ENCODE results near the gene TTC4. TPM values are rescaled to one million over a fixed set of nuclear protein-coding genes. Genes with fewer than 3 reads are reported as not detected.

The TTC4 gene
- total RNA-seq, 2 donors from 2014 or later: 12.7 to 17.2 TPM

DNA sequence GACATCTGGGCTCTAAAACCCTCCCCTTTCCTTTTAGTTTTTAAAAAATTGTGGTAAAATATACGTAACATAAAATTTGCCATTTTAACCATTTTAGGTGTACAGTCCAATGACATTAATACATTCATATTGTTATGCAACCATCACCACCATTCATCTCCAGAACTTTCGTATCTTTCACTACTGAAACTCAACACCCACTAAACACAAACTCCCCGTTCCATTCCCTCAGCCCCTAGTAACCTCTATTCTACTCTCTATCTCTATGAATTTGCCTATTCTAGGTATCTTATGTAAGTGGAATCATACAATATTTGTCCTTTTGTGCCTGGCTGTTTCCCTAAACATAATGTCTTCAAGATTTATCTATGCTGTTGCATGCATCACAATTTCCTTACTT is 19.4 kb upstream of the TTC4 start:
- Histone ChIP-seq H3K4me3 (no peak overlapping the region), H3K27me3 (replicated peaks; ENCODE audit: insufficient read depth) (no peaks in the 10 kb centered on the region), H3K4me1 (ENCODE audit: control insufficient read depth in 1 of 2, low read depth in 2 of 2) (no peaks in the 10 kb centered on the region), H3K36me3 (no peaks in the 10 kb centered on the region), H3K27ac (no peak overlapping the region), H3K9me3 (no peaks in the 10 kb centered on the region)
- DNase-seq (ENCODE audit: low spot score) (no peak), ATAC-seq (ENCODE audit: insufficient number of reproducible peaks, low FRiP score, low read depth) (no peak)
- TF ChIP-seq, protein P1, sequence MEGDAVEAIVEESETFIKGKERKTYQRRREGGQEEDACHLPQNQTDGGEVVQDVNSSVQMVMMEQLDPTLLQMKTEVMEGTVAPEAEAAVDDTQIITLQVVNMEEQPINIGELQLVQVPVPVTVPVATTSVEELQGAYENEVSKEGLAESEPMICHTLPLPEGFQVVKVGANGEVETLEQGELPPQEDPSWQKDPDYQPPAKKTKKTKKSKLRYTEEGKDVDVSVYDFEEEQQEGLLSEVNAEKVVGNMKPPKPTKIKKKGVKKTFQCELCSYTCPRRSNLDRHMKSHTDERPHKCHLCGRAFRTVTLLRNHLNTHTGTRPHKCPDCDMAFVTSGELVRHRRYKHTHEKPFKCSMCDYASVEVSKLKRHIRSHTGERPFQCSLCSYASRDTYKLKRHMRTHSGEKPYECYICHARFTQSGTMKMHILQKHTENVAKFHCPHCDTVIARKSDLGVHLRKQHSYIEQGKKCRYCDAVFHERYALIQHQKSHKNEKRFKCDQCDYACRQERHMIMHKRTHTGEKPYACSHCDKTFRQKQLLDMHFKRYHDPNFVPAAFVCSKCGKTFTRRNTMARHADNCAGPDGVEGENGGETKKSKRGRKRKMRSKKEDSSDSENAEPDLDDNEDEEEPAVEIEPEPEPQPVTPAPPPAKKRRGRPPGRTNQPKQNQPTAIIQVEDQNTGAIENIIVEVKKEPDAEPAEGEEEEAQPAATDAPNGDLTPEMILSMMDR (IDR thresholded peaks at IDR 0.05): no peak

DNA sequence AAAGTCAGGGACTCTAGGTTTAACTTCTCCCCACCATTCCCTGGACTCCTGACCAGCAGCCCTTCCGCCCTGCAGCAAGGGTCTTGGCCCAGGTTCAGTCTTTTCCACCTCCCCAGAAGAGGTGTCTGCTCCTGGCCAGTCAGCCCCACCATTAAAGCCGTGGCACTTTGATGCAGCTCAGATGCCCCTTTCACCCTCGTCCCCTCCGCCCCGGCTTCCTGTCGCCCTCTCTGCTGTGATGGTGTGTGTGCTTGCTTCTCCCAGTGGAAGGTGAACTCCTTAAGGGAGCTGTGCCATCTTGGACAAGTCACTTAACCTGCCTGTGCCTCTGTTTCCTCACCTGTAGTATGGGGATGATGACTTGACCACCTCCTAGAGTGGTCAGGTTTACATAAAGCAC is 17.8 kb upstream of the TTC4 start:
- no peaks in the 10 kb centered on the region for H3K27me3 ChIP-seq (replicated peaks; ENCODE audit: insufficient read depth)
- ATAC-seq (ENCODE audit: insufficient number of reproducible peaks, low FRiP score, low read depth) (no peak), DNase-seq (ENCODE audit: low spot score) (no peak)
- TF ChIP-seq, protein P1 (IDR thresholded peaks at IDR 0.05): no peak
- H3K4me3 ChIP-seq: no peak overlapping the region
- H3K4me1 ChIP-seq (ENCODE audit: control insufficient read depth in 1 of 2, low read depth in 2 of 2): no peaks in the 10 kb centered on the region
- no peak overlapping the region for H3K27ac ChIP-seq
- no peaks in the 10 kb centered on the region for H3K9me3 ChIP-seq
- no peaks in the 10 kb centered on the region for H3K36me3 ChIP-seq

DNA sequence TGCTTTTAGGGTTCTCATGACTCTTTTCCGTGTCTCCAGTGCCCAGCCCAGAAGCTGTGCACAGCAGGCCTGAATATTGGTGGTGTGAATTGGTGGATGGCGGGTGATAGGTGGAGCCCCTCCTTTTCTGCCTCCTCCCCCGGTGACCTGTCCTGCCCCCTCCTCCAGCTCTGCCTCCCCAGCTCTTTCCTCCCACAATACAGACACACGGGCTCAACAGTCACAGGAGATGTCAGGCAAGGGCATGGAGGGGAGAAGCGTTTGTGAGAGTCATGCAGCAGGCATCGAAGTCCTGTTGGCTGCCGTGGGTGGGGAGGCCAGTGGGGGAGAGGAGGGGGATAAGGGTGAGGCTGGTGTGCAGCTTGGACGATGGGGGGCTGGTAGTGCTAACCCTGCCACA is 17.3 kb upstream of the TTC4 start:
- TF ChIP-seq, protein P1 (IDR thresholded peaks at IDR 0.05): no peak

DNA sequence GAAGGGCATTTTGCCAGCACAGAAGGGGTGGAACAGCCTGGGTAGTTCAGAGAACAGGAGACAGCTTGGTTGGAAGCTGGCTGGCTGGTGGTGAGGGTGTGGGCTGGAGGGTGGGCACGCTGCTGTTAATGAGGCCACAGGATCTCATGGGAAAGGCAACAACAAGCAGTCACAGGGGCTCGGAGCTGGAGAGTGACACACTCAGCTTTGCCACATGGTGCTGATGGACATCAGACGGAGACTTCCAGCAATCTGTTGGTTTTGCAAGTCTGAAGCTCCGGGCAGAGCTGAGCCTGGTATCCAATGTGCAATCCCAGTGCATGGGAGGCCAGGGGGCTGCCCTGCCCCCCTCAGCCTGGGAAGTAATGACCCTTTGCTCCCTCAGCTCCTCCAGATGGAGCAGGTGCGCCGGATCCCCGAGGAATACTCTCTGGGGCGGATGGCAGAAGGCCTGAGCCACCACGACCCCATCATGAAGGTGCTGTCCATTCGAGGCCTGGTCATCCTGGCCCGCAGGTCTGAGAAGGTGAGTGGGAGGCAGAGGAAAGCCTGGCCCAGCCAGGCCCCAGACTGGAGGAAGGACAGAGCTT is 15.6 kb upstream of the TTC4 start:
- Histone ChIP-seq H3K27me3 (replicated peaks; ENCODE audit: insufficient read depth) (no peaks in the 10 kb centered on the region), H3K27ac (no peak overlapping the region), H3K4me3 (no peak overlapping the region), H3K9me3 (no peaks in the 10 kb centered on the region), H3K36me3 (no peaks in the 10 kb centered on the region), H3K4me1 (ENCODE audit: control insufficient read depth in 1 of 2, low read depth in 2 of 2) (no peaks in the 10 kb centered on the region)
- ATAC-seq (ENCODE audit: insufficient number of reproducible peaks, low FRiP score, low read depth) (no peak), DNase-seq (ENCODE audit: low spot score) (no peak)
- TF ChIP-seq, protein P1 (IDR thresholded peaks at IDR 0.05): no peak

More for the DNA sequence above, 17.3 kb upstream of the TTC4 start:
- Histone ChIP-seq H3K9me3 (no peaks in the 10 kb centered on the region), H3K4me1 (ENCODE audit: control insufficient read depth in 1 of 2, low read depth in 2 of 2) (no peaks in the 10 kb centered on the region), H3K4me3 (no peak overlapping the region), H3K27me3 (replicated peaks; ENCODE audit: insufficient read depth) (no peaks in the 10 kb centered on the region), H3K27ac (no peak overlapping the region), H3K36me3 (no peaks in the 10 kb centered on the region)
- DNase-seq (ENCODE audit: low spot score): no peak
- ATAC-seq (ENCODE audit: insufficient number of reproducible peaks, low FRiP score, low read depth): no peak

DNA sequence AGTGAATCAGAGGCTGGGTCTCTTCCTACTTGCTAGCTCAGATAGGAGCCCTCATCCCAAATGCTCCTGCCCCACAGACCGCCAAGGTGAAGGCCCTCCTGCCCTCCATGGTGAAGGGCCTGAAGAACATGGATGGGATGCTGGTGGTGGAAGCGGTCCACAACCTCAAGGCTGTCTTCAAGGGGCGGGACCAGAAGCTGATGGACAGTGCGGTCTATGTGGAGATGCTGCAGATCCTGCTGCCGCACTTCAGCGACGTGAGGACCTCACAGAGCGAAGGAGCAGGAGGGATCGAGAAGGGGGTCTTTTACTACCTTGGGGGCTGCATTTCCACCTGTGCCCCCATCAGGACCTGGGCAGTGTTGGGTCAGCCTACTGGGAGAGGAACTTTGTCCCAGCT is 14.6 kb upstream of the TTC4 start:
- Histone ChIP-seq H3K27me3 (replicated peaks; ENCODE audit: insufficient read depth) (no peaks in the 10 kb centered on the region), H3K36me3 (no peaks in the 10 kb centered on the region), H3K27ac (no peak overlapping the region), H3K4me1 (ENCODE audit: control insufficient read depth in 1 of 2, low read depth in 2 of 2) (no peaks in the 10 kb centered on the region), H3K9me3 (no peaks in the 10 kb centered on the region), H3K4me3 (no peak overlapping the region)
- ATAC-seq (ENCODE audit: insufficient number of reproducible peaks, low FRiP score, low read depth) (no peak), DNase-seq (ENCODE audit: low spot score) (no peak)
- TF ChIP-seq, protein P1 (IDR thresholded peaks at IDR 0.05): no peak
